ENCODE data around the gene ABLIM2. TPM values are rescaled to one million over a fixed set of nuclear protein-coding genes. Genes with fewer than 3 reads are reported as not detected.
A peak's percentile ranks its signal among the peaks of the same experiment; 100 is the strongest.

ABLIM2 gene
- total RNA-seq, 2 donors from 2014 or later, result 0.34 to 0.60 TPM

DNA sequence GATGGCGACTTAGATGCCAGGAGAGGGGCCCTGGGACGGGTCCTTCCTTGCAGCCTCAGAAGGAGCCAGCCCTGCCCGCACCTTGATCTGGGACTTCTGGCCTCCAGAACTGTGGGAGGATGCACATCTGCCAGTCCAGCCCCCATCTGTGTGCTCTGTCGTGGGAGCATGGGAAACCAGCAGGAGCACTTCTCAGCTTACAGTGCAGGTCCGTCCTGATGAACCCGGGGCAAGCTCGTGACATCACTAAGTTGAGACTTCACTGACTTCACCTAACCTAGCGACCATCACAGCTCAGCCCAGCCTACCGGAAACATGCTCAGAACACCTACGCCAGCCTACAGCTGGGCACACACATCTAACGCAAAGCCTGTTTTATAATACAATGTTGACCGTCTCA lies 38.1 kb downstream of the ABLIM2 start:
- H3K27ac Mint-ChIP-seq, result no peak overlapping the region
- H3K4me3 Mint-ChIP-seq, result no peak overlapping the region
- ATAC-seq (replicated peaks in 1 of 2) (no peak), DNase-seq (no peak)
- no peaks in the 10 kb centered on the region for H3K27me3 Mint-ChIP-seq (ENCODE audit: low read depth)
- peaks cover 9% of the 10 kb centered on the region for H3K4me1 Mint-ChIP-seq (ENCODE audit: low read depth)
- H3K36me3 Mint-ChIP-seq (ENCODE audit: insufficient read depth in 2 of 2), result no peaks in the 10 kb centered on the region
- peaks cover 0 to 2% of the 10 kb centered on the region in 2 donors for H3K9me3 Mint-ChIP-seq

DNA sequence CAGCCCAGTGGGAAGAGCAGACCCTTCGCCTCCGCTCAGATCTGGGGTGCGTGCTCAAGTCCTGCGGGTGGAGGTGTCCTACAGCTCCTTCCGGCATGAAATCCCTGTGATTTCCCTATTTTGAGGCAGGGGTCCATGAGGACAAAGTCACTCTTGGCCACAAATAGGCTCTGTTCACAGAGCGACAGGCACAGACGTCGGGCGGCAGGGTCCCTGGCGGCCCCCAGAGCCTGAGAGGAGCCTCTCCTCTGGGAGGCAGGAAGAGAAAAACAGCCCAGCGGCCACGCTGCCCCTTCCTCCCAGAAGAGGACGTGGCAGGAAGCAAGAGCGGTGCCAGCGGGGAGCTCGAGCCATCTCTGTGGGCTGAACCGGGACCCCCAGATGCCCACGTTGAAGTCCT lies 38.7 kb downstream of the ABLIM2 start:
- H3K4me1 Mint-ChIP-seq (ENCODE audit: low read depth), result peaks cover 10% of the 10 kb centered on the region
- no peaks in the 10 kb centered on the region for H3K36me3 Mint-ChIP-seq (ENCODE audit: insufficient read depth in 2 of 2)
- no peak for ATAC-seq (replicated peaks in 1 of 2)
- no peaks in the 10 kb centered on the region for H3K27me3 Mint-ChIP-seq (ENCODE audit: low read depth)
- no peak overlapping the region for H3K4me3 Mint-ChIP-seq
- H3K27ac Mint-ChIP-seq, result no peak overlapping the region
- peaks cover 0 to 2% of the 10 kb centered on the region in 2 donors for H3K9me3 Mint-ChIP-seq
- DNase-seq, result no peak

DNA sequence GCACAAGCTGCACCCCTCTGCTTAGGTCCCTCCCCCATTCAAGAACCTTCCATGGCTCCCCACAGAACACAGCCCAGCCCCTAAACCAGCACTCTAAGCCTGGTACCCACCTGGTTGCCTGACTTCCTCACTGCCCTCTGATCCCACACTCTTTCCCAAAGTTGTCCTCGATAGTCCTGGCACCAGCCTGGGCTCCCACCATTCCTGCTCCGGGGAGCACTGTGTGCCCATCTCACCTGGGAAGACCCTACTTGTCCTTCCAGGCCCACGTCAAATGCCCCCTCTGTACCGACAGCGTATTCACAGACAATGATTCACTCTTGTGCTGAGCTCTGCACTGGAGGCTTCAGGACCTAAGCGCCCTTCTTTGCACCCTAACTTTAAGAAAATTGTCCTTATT lies 40.1 kb downstream of the ABLIM2 start:
- H3K9me3 Mint-ChIP-seq, result peaks cover 0 to 2% of the 10 kb centered on the region in 2 donors
- ATAC-seq (replicated peaks in 1 of 2) (no peak), DNase-seq (no peak)

DNA sequence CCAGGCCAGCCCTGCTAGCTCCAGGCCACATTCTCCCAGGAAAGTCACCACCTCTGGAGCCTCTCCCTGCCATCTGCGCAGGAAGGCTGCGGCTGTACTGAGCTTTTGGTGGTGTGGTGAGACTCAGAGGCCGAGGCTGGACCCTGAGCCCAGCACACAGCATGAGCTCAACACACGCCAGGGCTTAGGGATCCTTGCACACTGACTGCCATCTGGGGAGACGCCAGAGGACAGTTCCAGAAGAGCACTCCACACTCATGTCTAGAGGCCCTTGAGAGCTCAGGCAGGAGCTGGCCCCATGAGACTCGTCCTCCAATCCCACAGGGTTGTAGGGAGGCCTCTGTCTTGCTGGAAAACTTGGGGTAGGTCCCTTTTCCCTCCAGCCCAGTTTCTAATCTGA lies 40.6 kb downstream of the ABLIM2 start:
- Mint-ChIP-seq H3K4me1 (ENCODE audit: low read depth) (peaks cover 10% of the 10 kb centered on the region), H3K4me3 (no peak overlapping the region), H3K36me3 (ENCODE audit: insufficient read depth in 2 of 2) (no peaks in the 10 kb centered on the region), H3K27ac (no peak overlapping the region), H3K27me3 (ENCODE audit: low read depth) (peaks cover 4% of the 10 kb centered on the region), H3K9me3 (peaks cover 0 to 2% of the 10 kb centered on the region in 2 donors)
- ATAC-seq (replicated peaks in 1 of 2) (no peak), DNase-seq (no peak)

More for the DNA sequence above, 40.1 kb downstream of the ABLIM2 start:
- no peak overlapping the region for H3K4me3 Mint-ChIP-seq
- no peaks in the 10 kb centered on the region for H3K27me3 Mint-ChIP-seq (ENCODE audit: low read depth)
- no peaks in the 10 kb centered on the region for H3K36me3 Mint-ChIP-seq (ENCODE audit: insufficient read depth in 2 of 2)
- H3K4me1 Mint-ChIP-seq (ENCODE audit: low read depth), result peaks cover 10% of the 10 kb centered on the region
- no peak overlapping the region for H3K27ac Mint-ChIP-seq

DNA sequence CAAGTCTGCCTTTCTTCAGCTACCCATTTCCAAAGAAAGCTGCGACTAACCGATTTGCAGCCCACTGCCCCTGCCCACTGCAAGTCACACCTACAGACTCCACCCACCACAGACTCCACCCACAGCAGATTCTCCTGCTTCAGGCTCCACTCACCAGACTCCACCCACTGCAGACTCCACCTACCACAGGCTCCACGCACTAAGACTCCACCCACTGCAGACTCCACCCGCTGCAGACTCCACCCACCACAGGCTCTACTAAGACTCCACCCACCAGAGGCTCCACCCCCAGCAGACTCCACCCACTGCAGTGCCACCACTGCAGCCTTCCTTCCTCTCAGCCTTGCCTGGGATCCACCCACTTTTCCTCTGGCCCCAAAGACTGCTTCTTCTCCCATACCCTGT lies 41.3 kb downstream of the ABLIM2 start:
- Mint-ChIP-seq H3K27me3 (ENCODE audit: low read depth) (peaks cover 4% of the 10 kb centered on the region), H3K36me3 (ENCODE audit: insufficient read depth in 2 of 2) (no peaks in the 10 kb centered on the region), H3K4me3 (no peak overlapping the region), H3K27ac (no peak overlapping the region), H3K4me1 (ENCODE audit: low read depth) (peaks cover 10% of the 10 kb centered on the region), H3K9me3 (peaks cover 0 to 2% of the 10 kb centered on the region in 2 donors)
- ATAC-seq (replicated peaks in 1 of 2), result peak; percentile 51 to 72
- peak; percentile 30 to 32 for DNase-seq

DNA sequence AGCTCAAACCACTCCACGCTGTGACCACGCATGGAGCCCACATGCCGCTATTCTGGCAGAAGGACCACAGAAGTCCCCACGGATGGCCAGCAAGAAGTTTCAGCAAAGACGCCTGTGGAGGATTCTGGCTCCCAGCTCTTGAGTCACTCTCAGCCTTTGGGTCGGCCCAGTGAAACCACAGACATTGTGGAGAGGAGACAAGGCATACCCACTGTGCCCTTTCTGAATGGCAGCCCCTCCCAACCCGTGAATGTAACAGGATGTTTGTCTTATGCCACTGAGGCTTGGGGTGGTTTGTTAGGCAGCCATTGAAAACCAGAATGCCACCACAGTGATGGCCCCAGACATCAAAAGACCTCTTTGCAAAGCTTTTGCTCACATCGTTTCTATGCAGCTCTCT lies 42.7 kb downstream of the ABLIM2 start:
- Mint-ChIP-seq H3K9me3 (peaks cover 0 to 2% of the 10 kb centered on the region in 2 donors), H3K4me1 (ENCODE audit: low read depth) (peaks cover 10% of the 10 kb centered on the region), H3K27me3 (ENCODE audit: low read depth) (peaks cover 4% of the 10 kb centered on the region), H3K27ac (no peak overlapping the region), H3K36me3 (ENCODE audit: insufficient read depth in 2 of 2) (no peaks in the 10 kb centered on the region), H3K4me3 (no peak overlapping the region)
- no peak for DNase-seq
- peak in 1 of 2 donors; percentile 41 for ATAC-seq (replicated peaks in 1 of 2)

DNA sequence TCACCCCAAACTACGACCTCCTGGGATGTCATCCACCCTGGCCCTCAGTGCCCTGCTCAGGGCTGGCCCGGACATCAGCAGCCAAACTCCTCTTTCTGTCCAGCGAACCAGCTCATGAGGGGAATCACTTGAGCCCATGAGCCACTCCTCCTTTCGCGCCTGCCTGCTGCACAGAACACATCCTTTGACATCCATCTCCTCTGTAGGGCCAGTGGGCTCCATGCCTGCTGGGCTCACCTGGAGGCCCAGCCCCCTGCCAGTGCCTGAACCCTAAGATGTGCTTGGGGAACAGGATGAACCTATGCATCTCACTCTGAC lies 43.5 kb downstream of the ABLIM2 start:
- no peak for ATAC-seq (replicated peaks in 1 of 2)
- Mint-ChIP-seq H3K4me3 (no peak overlapping the region), H3K27ac (no peak overlapping the region), H3K9me3 (peaks cover 0 to 2% of the 10 kb centered on the region in 2 donors), H3K4me1 (ENCODE audit: low read depth) (peaks cover 10% of the 10 kb centered on the region), H3K27me3 (ENCODE audit: low read depth) (peaks cover 4% of the 10 kb centered on the region), H3K36me3 (ENCODE audit: insufficient read depth in 2 of 2) (no peaks in the 10 kb centered on the region)
- no peak for DNase-seq

DNA sequence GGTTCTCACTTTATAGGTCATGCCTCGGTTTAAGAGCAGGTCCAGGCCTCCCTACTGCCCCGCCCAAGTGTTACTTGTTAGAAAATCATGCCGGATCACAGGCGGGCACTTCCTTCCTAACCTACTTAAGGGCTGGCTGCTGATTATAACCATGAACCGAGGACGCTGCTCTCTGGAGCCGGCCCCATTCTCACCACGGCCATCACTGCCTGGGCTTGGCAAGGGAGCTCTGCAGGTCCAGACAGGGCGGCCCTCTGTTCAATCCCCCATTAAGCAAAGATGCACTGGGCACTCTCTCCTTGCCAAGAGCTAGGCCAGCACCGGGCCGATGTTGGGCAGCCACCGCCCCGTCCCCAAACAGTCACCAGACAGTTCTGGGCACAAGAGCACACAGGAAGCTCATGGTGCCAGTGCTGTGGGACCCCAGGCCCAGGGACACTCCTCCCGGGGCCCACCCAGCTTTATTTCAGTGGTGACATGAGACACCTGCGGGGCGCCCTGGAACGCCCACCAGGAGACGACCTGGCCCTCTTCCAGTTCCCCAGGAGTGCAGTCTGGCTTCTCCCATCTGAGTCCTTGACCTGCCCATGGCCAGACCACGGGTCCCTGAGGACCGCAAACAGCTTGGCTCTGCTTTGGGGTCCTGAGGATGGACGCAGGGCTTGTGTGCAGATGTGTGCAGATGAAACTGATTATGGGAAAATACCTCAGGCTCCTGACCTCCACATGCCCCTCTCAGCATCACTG lies 44.0 kb downstream of the ABLIM2 start:
- Mint-ChIP-seq H3K4me1 (ENCODE audit: low read depth) (peaks cover 10% of the 10 kb centered on the region), H3K27ac (no peak overlapping the region), H3K27me3 (ENCODE audit: low read depth) (peaks cover 4% of the 10 kb centered on the region), H3K9me3 (peaks cover 0 to 2% of the 10 kb centered on the region in 2 donors), H3K36me3 (ENCODE audit: insufficient read depth in 2 of 2) (no peaks in the 10 kb centered on the region), H3K4me3 (no peak overlapping the region)
- DNase-seq, result no peak
- ATAC-seq (replicated peaks in 1 of 2), result no peak

DNA sequence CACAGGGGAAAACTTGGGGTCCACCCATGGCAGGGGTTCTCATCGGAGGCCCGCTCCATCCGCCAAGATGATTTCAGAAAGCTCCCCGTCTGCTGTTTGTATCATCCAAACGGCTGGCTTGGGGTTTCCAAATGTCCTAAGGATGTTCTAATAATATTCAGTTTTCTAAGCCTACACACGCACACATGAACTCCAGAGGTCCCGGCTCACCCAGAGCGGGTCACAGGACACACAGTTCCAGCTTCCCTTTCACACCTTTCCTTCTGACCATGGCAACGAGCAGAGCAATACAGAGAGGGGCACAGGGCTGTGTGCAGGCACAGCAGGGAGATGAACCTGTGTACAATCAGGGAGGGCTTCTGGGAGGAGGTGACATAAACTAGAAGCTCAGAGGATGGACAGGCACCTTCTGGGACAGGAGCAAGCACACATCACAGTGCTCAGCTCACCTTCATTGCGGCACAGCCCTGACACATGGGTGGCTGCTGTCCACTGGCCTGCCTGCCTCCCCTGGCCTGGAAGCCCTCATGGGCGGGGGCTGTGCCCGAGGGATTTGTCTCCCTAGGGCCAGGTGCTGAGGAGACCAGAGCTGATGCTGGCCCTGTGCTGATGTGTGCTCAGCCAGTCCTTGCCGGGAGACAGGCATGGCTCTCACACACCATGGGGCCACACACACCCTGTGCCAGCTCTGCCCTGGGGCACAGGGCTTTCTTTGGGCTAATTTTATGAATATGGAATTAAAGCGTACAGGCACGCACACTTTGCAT lies 44.8 kb downstream of the ABLIM2 start:
- DNase-seq (no peak), ATAC-seq (replicated peaks in 1 of 2) (no peak)
- Mint-ChIP-seq H3K4me1 (ENCODE audit: low read depth) (peaks cover 10% of the 10 kb centered on the region), H3K9me3 (peaks cover 0 to 2% of the 10 kb centered on the region in 2 donors), H3K4me3 (no peak overlapping the region), H3K27ac (no peak overlapping the region), H3K27me3 (ENCODE audit: low read depth) (peaks cover 4% of the 10 kb centered on the region), H3K36me3 (ENCODE audit: insufficient read depth in 2 of 2) (no peaks in the 10 kb centered on the region)

DNA sequence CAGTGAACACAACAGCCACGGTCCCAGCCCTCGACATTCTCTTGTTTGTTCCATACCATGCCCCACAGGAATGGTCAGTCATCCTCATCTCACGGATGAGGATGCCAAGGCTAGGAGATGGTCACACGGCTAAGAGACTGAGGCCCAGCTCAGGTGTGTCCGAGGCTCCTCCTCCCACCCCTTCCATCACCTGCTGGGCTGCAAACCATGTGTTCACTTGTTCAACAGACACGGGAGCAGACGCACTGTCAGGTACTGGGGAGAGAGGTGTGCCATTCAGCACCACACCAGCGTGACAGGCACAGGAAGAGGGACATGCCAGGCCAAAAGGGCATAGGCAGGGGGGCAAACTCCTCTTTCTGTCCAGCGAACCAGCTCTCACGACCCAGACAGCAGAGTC lies 45.9 kb downstream of the ABLIM2 start:
- H3K27ac Mint-ChIP-seq, result no peak overlapping the region
- no peak for DNase-seq
- H3K9me3 Mint-ChIP-seq, result peaks cover 0 to 2% of the 10 kb centered on the region in 2 donors
- H3K36me3 Mint-ChIP-seq (ENCODE audit: insufficient read depth in 2 of 2), result no peaks in the 10 kb centered on the region
- H3K4me3 Mint-ChIP-seq, result no peak overlapping the region
- peaks cover 4% of the 10 kb centered on the region for H3K27me3 Mint-ChIP-seq (ENCODE audit: low read depth)
- H3K4me1 Mint-ChIP-seq (ENCODE audit: low read depth), result peaks cover 10% of the 10 kb centered on the region
- ATAC-seq (replicated peaks in 1 of 2), result no peak

DNA sequence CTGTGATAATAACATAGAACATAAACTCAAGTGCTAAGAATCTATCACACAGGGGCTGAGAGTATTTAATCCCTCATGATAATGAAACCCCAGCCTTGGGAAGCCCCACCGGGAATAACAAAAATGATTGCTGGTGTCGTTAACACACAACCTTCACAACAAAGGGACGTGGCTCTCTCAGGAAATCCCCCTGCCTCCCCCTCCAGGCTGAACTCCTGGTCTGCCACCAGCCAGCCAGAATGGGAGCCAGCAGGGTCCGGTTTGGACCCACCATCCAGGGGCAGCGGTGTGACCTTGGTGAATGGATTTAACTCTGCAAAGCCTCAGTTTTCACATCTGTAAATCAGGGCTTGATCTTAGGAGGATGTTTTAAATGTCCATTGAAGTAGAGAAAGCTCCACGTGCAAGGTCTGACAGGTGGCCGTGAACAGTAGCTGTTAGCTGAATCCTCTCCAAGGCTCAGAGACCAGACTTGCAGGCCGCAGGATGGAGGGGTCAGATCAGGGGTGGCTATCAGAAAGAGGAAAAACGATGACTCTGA lies 46.5 kb downstream of the ABLIM2 start:
- Mint-ChIP-seq H3K36me3 (ENCODE audit: insufficient read depth in 2 of 2) (no peaks in the 10 kb centered on the region), H3K27me3 (ENCODE audit: low read depth) (peaks cover 4% of the 10 kb centered on the region), H3K9me3 (peaks cover 0 to under 1% of the 10 kb centered on the region in 2 donors), H3K27ac (no peak overlapping the region), H3K4me1 (ENCODE audit: low read depth) (peaks cover 10% of the 10 kb centered on the region), H3K4me3 (no peak overlapping the region)
- DNase-seq, result no peak
- no peak for ATAC-seq (replicated peaks in 1 of 2)

DNA sequence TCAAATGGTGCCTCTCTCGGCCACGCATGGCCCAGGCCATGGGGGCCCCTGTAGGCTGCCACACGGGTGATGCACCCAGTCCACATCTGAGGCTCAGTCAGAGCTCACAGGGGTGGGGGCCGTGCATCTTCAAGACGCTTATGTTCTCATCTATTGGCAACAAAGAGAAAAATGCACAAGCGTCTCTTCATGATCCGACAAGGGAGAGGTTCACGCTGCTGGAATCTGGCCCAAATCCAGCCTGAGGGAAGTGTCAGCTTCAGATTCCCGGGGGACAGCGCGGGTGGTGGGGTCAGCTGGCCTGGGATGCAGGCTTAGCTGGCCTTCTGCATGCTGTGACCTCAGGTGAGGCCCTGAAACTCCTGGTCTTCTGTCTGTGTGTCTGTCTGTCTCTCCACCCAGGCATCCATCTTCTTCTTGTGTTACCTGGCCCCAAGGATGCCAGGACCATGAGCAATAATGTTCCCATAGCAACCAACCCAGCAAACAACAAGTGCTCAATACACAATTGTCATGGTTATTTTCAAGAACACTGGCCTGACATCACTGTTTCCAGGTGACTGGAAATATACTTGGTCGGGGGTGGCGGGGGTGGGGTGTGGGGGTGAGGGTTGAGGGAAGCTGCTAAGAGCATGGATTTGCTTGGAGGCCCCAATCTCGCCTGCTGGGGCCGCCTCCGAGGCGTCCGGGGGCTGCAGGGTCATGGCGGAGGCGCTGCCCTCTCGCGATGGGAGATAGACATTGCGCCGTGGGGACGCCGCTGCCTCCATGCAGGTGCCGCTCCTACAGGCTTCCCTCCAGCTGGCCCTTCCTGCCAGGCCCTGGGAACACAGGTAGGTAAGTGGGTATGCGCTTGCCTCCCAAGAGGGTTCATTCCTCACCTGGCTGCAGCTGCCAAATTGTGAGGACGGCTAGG lies 48.3 kb downstream of the ABLIM2 start:
- H3K27me3 Mint-ChIP-seq (ENCODE audit: low read depth), result peaks cover 4% of the 10 kb centered on the region
- DNase-seq (peak in 1 of 2 donors; percentile 4), ATAC-seq (replicated peaks in 1 of 2) (peak; percentile 25 to 39)
- no peaks in the 10 kb centered on the region for H3K4me1 Mint-ChIP-seq (ENCODE audit: low read depth)
- H3K9me3 Mint-ChIP-seq, result no peaks in the 10 kb centered on the region
- H3K36me3 Mint-ChIP-seq (ENCODE audit: insufficient read depth in 2 of 2), result no peaks in the 10 kb centered on the region
- no peak overlapping the region for H3K27ac Mint-ChIP-seq
- no peak overlapping the region for H3K4me3 Mint-ChIP-seq

Data from activated T-cell treated with anti-CD3 and anti-CD28 coated beads, Interleukin-2, amount 50 U/mL, for 72 hours (primary cell).